ENCODE data around the gene SCN9A. TPM values are rescaled to one million over a fixed set of nuclear protein-coding genes. Genes with fewer than 3 reads are reported as not detected.

Gene SCN9A
- total and polyA plus RNA-seq, 9 of the 15 experiments (the other 6 are each of a cell fraction or from before 2014, with no cell fraction given): 1.4 to 22.8 (median 7.1) TPM

DNA sequence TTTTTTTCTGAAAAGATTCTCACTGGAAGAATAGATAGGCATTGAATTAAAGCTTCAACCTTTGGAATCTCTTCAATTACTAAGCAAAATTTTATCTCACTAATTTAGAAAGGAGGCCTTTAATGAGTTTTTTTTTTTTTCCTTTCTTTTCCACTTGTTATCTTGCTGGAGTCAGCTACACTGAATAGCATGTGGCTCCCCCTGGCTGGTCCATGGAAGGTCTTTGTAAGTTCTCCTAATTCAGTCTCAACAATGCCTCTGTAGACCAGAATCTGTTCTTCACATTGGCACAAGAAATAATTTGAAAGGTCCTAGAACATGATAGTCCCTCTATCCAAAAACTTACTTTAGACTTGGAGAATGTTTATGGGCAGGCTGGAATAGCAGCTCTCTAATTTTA is 223.7 kb downstream of the SCN9A start:
- no peak for TF ChIP-seq ZEB2 (IDR thresholded peaks at IDR 0.05)
- TF ChIP-seq, protein P1, sequence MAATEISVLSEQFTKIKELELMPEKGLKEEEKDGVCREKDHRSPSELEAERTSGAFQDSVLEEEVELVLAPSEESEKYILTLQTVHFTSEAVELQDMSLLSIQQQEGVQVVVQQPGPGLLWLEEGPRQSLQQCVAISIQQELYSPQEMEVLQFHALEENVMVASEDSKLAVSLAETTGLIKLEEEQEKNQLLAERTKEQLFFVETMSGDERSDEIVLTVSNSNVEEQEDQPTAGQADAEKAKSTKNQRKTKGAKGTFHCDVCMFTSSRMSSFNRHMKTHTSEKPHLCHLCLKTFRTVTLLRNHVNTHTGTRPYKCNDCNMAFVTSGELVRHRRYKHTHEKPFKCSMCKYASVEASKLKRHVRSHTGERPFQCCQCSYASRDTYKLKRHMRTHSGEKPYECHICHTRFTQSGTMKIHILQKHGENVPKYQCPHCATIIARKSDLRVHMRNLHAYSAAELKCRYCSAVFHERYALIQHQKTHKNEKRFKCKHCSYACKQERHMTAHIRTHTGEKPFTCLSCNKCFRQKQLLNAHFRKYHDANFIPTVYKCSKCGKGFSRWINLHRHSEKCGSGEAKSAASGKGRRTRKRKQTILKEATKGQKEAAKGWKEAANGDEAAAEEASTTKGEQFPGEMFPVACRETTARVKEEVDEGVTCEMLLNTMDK (IDR thresholded peaks at IDR 0.05; ENCODE audit: borderline replicate concordance, insufficient read depth, low read depth, low read length, poor library complexity, severe bottlenecking): peak; percentile 70
- BruUV-seq (replicated peaks): no TSS peak
- ATAC-seq (peak; percentile 55; the same call in 2 of the 3 replicates), DNase-seq (ENCODE audit: extremely low read depth in 1 of 4, low spot score in 3 of 4) (no peak), FAIRE-seq (no peak)
- Histone ChIP-seq H3K27me3 (ENCODE audit: control insufficient read depth in 2 of 2, insufficient read depth in 2 of 2, low read length in 2 of 2) (no peaks in the 10 kb centered on the region), H3K9me3 (replicated peaks; ENCODE audit: control insufficient read depth, insufficient read depth, low read depth, low read length) (no peaks in the 10 kb centered on the region), H3K4me2 (ENCODE audit: insufficient read depth, low read length) (no peak overlapping the region), H3K4me3 (no peak overlapping the region), H3K36me3 (ENCODE audit: control insufficient read depth, insufficient read depth, low read length) (no peaks in the 10 kb centered on the region), H2AFZ (ENCODE audit: low read depth, low read length) (no peak overlapping the region), H3K79me2 (ENCODE audit: control insufficient read depth, insufficient read depth, low read length) (no peaks in the 10 kb centered on the region), H3K4me1 (replicated peaks in 1 of 2; ENCODE audit: control insufficient read depth in 2 of 2, insufficient read depth in 2 of 2, low read length in 2 of 2) (no peaks in the 10 kb centered on the region), H3K27ac (ENCODE audit: extremely low read depth, low read depth, low read length) (no peak overlapping the region), H4K20me1 (replicated peaks; ENCODE audit: control insufficient read depth, insufficient read depth, low read length) (no peaks in the 10 kb centered on the region), H3K9me1 (ENCODE audit: control insufficient read depth, insufficient read depth, low read length) (no peaks in the 10 kb centered on the region), H3K9ac (ENCODE audit: insufficient read depth in 1 of 2, low read depth in 2 of 2, low read length in 2 of 2) (no peak overlapping the region)
- ChIA-PET POLR2A (no interaction called here), CTCF (ENCODE audit: low intra/inter-chr PET ratio) (no interaction called here)
- in situ Hi-C loops (cut with MboI): no loop called here
- intact Hi-C loops (cut with micrococcal nuclease): no loop called here
